GM21717 (cell line): ENCODE results near the gene TFF2.

Experiments
- ATAC-seq: cut with Tn5 transposase; IDR thresholded peaks from one replicate; pipeline ENCODE4 v1.9.1; 2021; ENCODE audit warnings: mild to moderate bottlenecking, moderate library complexity; ENCODE audit not compliant: unreplicated experiment

The TFF2 gene, protein sequence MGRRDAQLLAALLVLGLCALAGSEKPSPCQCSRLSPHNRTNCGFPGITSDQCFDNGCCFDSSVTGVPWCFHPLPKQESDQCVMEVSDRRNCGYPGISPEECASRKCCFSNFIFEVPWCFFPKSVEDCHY

DNA sequence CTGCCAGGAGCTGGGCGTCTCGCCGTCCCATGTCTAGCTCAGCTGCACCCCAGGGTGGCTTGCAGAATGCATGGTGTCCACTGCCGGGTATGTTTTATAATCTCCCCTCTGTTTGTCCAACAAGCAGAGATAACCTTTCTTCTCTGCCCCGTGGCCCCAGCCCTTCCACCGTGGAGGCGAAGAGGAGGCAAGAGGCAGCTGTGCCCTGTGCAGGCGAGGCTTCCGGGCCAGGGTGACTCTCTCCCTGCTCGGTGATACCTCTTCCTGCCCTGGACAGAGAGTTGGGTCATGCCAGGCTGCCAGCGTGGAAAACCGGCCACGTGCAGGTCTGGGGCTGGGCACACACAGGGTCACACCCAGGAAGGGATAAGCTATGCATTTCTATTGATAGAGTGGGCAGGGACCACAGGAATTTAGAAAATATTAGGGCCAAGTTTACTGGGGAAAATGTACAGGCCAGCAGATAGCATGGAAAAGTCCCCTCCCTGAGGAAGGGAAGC is at the start of gene TFF2:
TFF2 (minus strand) TSS at position 68 of the 500 bp plus-strand sequence; CDS start at position 31, 37 bp downstream.
- ATAC-seq, result no peak

DNA sequence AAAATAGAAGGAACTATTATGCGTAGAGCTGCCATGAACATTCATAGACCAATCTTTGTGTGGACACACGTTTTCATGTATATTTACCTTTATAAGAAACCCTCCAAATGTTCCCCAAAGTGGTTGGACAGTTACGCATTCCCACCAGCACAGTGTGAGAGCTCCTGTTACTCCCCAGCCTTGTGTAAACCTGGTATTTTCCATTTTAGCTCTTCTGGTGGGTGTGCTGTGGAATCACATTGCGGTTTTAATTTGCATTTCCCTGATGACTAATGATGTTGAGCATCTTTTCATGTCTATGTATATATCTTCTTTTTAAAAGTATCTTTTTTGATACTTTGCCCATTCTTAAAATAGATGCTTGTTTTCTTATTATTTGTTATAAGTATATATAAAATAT is 49.7 kb upstream of the TFF2 start:
- ATAC-seq, result no peak

DNA sequence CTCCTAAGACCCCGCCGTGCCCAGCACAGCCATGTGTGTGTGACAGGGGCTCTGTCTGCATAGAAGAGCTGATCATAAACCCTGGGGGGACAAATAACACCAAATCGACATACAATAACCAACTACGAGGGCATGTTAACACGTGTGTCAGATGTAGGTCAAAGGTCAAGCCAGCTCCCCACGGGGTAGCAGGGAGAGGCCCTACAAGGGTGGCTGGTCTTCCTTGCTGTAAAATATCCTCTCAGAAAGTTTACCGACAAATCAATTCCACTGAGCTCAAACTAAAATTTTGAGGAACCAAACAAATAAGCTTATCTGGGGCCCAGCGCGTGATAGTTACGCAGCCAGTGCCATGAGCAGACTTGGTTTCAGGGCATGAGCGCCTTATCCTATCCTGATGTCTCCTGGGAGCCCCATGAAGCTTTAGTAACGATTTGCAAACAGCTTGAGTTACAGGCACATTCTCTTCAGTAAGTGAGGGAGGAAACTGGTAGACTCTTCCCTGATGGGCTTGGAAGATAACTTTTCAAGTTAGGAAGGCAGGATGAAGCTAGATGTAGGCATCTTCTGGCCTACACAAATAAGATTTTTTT is 47.7 kb upstream of the TFF2 start:
- no peak for ATAC-seq

DNA sequence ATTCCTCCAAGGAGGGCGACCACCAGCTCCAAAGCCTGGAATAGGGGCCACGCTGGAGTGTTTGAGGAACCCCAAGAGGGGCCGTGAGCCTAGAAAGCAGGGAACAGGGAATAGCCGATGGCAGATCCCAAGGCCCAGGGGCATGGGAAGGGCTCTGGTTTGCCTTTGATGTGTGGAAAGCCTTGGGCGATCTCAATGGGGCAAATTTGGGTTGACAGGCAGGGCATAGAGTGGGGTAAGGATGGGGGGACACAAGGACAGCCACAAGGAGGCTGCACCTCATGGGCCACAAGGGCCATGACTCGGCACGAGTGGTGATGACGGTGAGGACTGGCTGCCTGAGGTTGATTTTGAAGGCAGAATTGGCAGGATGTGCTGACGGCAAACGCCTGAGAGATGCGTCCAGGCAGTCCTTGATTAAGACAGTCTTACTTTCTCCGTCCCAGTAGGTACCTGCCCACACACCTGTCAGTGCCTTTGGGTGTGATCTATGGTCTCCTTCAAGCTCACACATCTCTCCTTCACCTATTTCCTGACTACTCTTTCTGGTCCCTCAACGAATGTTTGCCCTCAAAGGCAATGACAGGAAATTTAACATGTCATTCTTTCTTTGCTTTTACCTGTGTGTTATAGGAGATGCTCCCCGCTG is 47.1 kb upstream of the TFF2 start:
- ATAC-seq, result no peak

DNA sequence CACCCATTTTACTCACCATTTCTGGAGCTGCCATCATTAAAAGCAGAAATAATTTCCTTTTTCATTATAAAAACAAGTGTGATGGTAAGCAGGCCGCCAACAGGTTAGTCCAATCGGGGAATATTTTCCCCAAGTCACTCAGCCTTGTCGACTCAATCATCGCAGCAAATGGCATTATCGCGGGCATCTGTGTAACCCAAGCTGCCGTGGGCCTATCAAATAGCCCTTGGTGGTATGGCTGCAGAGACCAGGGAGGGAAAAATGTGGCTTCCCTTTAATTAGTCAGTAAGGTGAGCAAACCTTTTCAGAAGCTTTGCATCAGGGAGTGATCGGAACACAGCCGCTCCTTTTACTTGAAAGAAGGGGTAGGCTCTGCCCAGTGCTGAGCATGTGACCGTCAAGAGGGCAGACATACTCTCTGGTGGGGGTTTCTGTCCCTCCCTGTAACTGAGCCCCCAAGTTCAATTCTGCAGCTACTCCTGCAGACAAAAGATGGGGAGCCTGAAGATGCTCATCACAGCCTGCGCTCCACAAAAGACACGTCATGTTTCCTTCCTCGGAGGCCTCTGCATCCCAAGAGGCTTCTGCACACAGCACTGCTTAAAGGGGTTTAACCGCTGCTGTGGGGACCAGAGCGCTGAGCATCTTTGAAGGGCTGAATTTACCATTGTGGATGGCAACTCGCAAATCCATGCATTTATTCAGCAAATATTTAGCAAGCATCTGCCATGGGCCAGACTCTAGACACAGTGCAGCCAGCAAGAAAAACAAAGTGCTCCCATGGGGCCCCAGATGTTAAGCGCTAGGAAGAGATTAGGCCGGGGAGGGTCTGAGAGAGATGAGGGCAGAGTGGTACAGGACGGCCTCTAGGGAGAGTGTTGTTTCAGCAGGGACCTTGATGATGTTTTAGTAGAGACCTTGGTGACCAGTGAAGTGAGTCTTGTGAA is 46.3 kb upstream of the TFF2 start:
- no peak for ATAC-seq

DNA sequence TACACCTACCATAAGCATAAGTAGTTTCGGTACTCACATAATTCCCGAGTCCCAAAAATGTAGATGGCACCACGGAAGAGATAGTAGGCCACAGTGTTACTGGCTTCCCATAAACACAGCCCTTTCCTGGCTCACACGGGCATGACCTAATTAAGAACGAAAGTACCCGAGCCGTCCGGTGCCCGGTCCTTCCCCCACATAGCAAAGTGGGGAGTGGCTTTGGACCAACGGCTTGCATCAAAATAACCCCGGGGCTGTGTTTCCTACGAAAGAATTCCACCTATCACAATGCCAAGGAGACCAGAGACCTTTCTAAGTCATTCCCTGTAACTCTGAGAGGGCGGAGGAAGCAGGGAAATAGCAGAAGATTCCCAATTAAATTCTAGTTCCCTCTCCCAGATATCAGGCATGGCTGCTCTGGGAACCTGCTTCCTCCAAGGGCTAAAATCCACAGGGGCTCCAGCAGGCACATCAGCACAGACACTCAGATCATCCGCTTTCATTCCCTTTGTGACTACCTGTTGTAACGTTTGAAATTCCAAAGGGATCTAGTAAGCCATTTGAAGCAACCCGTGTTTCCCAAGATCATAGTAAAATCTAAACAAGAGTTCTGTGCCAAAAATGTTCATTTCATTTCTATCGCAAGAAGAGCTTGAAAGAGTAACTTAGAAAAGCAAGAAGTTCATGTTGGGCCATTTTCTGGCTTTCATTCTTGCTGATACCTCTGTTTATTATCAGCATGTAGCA is 45.3 kb upstream of the TFF2 start, which contains the start of gene TMPRSS3:
TMPRSS3 (minus strand) TSS at position 148 of the 747 bp plus-strand sequence. CDS start 635 bp downstream, outside the sequence.
- no peak for ATAC-seq

DNA sequence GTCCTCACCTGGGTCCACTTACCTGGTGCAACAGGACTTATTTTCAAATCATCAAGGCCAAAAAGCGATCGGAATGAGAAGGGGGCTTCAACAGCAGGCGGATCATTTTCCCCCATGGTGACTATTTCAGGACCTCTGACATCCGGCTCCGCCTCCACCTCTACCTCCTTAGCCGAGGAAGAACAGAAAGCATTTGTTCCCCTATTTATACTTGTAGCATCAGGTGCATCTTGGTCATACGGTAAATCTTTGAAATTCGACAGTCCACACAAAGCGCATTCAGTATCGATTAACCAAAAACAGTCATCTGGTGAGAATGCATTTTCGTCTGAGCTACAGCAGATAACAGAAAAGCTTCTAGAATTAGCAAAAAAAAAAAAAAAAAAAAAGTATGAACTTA is 44.5 kb upstream of the TFF2 start:
- ATAC-seq, result no peak

DNA sequence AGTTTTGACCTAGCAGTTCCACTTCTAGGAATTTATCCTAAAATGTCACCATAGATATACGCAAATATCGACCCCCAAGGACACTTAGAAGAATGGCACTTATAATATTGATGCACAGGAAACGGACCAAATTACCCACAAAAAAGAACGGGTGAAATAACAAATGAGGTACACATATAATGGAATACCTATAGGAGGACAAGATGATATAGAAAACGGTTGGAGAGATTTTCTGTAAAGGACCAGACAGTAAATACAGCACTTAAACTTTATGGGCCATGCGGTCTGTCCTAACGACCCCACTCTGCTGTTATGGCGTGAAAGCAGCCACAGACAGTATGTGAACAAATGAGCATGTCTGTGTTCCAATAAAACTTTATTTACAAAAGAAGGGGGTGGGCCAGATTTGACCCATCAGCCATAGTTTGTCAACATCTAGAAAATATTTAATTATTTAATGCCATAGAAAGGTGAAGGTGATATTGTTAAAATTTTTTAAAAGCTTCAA is 42.7 kb upstream of the TFF2 start:
- ATAC-seq, result no peak

DNA sequence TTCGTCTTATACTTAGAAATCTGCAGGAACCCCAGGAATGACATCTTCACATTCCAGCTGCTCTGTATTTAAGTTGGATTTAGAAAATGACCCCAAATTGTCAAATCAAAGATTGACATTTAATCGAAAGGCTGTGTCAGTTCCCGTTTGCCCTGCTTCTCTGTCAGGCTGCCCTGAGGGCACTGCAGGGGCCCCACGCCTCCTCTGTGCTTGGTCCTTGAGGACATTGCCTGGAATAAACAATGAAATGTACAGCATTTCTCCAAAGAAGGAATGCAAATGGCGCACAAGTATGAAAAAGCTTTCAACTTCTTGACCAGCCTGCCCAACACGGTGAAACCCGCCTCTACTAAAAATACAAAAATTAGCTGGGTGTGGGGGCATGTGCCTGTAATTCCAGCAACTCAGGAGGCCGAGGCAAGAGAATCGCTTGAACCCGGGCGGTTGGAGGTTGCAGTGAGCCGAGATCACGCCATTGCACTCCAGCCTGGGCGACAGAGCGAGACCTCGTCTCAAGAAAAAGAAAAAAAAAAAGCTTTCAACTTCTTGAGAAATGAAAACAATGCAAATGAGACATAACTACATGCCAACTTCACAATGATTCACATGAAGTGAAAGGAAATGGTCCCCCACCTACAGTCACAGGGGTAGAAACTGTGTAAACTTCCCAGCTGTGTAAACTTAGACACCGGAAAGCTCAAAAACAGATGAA is 42.1 kb upstream of the TFF2 start:
- no peak for ATAC-seq

DNA sequence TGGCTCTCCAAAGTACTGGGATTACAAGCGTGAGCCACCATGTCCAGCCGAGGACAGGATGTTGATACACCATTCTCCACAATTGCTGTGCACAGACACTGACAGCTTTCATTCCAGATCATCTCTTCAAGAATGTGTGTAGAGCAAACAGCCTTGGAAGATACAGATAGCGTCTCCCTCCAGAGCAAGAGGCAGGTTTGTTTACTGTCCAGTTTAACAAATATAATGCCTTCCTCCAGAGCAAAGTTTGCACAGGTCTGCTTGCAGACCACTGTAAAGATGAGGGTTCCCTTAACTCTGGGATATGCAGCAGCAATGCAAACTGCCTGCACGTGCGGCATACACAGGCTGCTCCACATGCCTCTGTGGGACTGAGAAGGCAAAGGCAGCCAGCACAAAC is 40.5 kb upstream of the TFF2 start:
- ATAC-seq, result no peak

DNA sequence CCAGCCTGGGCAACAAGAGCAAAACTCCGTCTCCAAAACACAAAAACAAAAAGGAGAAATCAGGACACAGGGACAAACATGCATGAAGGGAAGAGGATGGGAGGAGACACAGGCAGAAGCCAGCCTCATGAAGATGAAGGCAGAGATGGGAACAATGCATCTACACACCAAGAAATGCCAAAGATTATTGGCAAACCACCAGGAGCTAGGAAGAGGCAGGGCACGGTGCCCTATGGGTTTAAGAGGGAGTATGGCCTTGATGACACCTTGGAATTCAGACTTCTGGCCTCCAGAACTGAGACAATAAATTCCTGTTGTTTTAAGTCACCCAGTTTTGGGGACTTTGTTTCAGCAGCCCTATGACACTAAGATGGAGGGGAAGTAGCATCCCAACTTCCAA is 39.9 kb upstream of the TFF2 start:
- no peak for ATAC-seq

DNA sequence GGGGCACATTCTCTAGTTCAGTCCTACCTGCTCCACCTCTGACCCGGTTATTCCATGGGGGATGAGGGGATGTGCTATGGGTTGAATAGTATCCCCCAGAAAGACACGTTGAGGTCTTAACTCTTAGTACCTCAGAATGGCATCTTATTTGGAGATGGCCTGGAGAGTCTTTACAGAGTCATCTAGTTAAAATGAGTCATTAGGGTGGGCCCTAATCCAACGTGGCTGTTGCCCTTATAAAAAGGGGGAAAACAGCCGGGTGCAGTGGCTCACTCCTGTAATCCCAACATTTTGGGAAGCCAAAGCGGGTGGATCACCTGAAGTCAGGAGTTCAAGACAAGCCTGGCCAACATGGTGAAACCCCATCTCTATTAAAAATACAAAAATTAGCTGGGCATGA is 39.4 kb upstream of the TFF2 start:
- no peak for ATAC-seq

DNA sequence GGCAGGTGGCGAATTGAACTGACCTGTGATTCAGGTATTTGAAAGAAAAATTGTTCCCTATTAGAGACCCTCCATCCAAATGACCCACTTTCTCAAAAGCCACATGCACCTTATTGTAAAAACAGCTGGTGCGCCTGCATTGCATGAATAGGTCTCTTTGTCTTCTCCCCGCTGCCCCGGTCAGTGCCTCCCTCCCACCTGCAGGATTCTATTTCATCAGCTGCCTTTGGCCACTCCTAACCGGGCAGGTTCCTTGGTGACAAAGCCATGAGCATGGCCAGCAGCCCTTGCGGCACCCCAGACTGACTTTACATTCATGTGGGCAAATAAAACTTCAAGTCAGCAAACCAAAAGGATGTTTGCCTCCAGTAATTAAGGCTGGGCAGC is 38.6 kb upstream of the TFF2 start:
- no peak for ATAC-seq

DNA sequence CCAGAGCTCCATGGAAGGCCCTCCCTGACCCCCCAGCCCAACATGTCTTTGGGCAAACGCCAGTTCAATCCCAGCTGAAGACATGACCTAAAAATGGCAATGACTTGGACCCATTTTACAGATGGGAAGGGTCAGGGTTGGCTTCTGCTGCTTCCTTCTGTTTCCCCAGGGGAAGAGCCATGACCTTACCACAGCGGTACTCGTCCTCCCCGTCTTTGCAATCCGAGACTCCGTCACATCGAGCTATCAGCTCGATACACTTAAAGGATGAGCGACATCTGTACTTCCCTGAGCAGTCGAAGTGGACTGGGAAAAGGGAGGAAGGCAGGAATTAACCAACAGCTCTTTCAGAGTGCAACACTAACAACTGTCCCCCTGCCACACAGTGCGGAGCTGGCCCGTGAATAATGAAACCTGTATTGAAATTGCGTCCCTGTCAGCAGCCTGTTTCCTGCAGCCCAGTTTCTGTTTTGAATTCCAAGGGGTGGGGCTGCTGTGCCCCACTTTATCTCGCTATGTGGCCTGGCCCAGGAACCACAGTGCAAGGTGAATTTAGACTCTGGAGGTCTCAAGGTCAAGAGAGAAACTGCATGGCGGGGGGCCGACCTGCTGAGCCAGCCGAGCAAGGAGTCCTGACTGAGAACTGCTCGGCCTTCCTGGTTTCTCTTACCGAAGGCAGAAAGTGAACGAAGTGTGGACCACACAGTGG is 38.1 kb upstream of the TFF2 start:
- no peak for ATAC-seq

DNA sequence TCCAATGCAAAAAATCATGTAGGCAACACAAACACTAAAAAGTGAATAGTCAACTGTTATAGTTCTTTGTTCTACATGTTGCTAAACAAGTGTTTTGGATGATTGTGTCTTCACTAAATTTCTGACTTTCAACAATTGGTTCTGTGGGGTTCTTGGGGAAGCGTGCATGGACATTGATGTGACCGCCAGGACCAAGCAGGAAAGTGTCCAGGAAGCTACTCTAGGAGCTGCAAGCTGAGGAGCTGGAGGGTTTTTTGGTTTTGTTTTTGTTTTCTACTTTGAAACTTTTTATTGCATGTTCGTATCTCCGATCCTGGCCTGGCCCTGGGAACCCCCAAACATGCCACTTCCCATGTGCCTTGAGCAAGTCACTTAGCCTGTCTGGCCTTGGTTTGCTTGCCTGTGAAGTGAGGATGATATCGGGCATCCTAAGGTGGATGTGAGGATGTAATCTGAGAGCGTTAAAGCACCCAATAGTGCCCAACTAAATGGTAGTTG is 37.1 kb upstream of the TFF2 start:
- ATAC-seq, result no peak

DNA sequence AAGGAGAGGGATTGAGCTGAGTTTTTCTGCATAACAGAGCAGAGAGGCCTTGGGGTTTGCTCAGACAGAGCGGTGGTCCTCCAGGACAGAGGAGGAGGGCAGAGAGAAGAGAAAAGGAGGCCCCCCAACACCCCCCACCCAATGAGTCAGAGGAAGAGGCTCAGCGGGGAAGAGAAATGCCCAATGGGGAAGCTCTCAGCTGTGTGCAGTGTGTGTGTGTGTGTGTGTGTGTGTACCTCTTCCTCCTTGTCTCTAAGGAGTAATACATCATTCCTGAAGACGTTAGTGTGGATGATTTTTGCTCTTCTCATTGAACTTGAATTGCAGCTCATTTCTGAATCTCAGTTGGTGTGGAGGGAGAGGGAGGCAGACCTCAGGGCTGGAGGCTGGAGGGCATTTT is 36.4 kb upstream of the TFF2 start:
- no peak for ATAC-seq

DNA sequence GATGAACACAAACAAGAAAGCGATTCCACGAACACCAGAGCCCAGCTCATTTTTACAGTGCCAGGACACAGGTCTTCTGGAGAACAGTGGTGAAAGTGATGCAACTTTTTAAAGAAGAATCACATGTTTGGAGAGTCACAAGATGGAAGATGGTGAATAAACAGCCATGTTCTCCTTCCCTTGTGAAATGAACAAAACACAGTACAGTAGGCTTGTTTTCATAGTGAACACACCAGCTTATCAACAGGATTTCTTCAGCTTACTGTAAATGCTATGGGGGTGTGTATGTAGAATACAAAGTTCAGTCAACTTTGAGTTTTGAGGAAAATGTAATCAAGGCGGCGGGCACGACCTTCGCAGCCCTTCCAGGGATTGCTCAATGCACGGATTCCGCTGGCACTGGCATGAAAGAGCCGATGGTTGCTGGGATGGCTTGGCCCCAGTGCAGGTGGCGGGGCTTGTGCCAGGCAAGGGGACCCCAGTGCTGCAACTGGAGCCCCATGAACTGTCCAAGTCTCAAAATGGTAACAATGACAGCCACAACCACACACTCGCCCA is 35.3 kb upstream of the TFF2 start:
- no peak for ATAC-seq

DNA sequence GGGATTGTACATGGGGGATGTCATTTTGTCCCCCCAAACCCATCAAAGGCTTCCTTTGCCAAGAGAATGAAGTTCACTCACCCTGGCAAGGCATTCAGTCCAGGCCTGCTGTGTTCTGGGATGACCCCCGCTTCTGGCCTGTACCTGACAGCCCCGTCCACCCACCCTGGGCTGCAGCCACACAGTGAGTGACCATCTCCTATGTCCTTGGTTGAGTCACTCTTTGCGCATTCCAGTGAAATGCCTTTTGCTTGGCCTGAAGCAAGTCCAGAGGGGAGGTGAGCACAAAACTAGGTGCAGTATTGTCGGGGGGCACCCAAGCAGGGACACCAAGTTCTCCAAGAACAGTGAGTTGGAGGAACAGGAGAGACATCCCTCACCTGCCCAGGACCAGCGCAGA is 34.8 kb upstream of the TFF2 start:
- ATAC-seq, result no peak

DNA sequence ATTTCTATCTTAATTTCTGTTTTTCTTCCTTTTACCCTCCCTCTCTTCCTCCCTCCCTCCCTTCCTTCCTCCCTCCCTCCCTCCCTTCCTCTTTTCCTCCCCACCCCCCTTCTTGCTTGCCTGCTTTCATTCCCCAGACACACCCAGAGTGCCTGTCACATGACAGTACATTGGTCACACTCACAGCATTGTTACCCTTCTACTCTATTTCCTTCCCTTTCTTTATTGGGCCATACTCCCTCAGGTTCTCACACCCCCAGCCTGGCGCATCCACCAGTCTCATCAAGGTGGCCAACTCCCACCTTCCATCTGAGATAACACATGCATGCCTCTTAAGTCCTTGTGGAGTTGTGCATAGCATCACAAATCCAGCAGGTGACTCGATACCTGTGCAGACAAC is 34.2 kb upstream of the TFF2 start:
- ATAC-seq, result no peak
